HG02678 (cell line): Measurements from ENCODE around the gene PLCD4.

Experiments
- ATAC-seq: cut with Tn5 transposase; IDR thresholded peaks from one replicate; pipeline ENCODE4 v1.9.1; 2021; ENCODE audit warnings: mild to moderate bottlenecking, moderate library complexity; ENCODE audit not compliant: unreplicated experiment

The PLCD4 gene

GRCh38 chr2:218607436-218608115 lies at the start of gene PLCD4:
TSS of gene PLCD4 (plus strand) at chr2:218607899. CDS start at chr2:218615740, 7,841 bp downstream.
- ATAC-seq = no peak

DNA sequence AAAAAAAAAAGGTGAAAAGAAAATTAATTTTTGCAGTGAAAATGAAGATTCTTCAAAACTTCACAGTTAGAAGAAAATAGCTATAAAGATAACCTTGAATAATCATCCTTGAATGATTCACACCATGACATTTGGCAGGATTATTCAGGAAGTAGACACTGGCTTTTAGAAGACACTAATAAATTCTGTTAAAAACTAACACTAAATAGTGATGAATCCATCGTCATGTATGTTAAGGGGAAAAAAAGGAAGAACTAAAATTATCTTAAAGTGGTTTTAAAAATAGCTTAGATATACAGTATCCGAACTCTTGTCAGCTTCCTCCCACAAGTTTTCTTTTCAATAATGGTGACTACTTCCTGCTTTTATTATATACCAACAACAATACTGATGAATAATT lies 49.8 kb upstream of the PLCD4 start:
- ATAC-seq = no peak

DNA sequence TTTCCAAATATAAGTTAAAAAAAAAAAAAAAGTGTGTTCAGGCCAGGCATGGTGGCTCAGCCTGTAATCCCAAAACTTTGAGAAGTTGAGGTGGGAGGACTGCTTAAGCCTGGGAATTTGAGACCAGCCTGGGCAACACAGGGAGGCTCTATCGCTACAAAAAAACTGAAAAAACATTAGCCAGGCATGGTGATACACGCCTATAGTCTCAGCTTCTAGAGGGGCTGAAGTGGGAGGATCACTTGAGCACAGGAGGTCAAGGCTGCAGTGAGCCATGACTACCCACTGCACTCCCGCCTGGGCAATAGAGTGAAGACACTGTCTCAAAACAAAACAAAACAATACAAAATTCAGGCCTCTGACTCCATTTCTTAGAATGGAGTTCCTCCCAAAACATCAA lies 48.7 kb upstream of the PLCD4 start:
- no peak for ATAC-seq

- no peak for ATAC-seq
Measured at GRCh38 chr2:218564056-218564455, 43.6 kb upstream of the PLCD4 start.

GRCh38 chr2:218566296-218566695 lies 41.4 kb upstream of the PLCD4 start:
- no peak for ATAC-seq

GRCh38 chr2:218567797-218568189 lies 39.9 kb upstream of the PLCD4 start:
- ATAC-seq = peak; percentile 41

DNA sequence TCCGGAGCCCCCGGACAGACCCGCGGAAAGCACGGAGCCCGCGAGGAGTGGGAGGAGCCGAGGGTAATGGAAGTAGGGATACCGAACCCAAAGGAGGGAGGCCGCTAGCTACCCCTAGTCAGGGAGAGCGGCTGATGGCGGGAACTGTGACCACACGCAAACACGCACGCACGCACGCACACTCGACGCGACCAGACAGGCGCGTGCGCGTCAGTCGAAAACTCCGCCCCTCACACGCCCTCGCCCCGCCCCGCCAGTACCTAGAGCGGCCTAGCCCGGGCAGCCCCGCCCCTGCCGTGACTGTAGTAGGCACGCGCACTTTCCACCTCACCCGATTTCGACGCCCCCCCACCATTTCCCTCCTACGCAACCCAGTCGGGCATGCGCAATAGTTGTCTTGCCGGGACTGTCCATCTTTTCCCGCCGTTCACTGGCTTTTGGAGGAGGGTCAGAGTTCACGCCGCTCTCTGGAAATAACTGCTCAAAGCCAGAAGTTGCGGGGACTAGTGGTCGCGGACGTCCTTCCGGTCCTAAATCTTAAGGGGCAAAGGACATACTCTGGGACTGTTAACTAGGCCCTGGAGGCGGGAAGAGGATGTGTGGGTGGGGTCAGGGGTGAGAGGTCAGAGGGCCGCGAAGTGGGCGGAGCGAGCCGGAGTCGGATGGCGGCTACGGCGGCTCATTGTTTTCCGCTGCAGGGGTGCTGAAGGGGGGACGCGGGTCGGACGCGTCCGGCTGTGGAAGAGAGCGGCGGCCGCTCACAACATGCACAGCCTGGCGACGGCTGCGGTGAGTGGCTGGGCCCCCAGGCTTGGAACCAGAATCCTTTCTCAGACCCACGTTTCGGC lies 39.3 kb upstream of the PLCD4 start, which contains the start of the genes CNOT9 and USP37:
TSS of gene CNOT9 (plus strand) at position 650 of the 848 bp plus-strand sequence. CDS start at position 766, 116 bp downstream.
TSS of gene USP37 (minus strand) at position 162 of the 848 bp plus-strand sequence. CDS start 9,698 bp downstream, outside the sequence.
- peak; percentile 81 for ATAC-seq

DNA sequence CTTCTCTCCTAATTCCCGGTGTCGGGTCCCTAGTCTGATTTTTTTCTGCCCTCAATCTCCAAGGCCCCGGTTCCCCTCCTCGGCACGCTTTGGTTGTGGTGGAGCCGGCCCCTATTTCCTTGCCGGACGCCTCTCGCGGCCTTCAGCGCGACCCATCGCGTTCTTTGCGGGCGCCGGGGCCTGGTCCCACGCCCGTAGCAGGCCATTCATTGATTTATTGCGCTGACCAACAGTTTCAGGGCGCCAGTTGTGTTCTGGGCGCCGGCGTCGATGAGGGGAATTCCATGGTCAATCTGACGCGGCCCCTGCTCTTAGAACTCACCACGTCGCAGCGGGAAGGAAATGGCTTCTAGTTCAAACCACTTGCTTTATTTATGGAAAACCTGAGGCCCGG lies 38.7 kb upstream of the PLCD4 start:
- ATAC-seq = peak; percentile 19

DNA sequence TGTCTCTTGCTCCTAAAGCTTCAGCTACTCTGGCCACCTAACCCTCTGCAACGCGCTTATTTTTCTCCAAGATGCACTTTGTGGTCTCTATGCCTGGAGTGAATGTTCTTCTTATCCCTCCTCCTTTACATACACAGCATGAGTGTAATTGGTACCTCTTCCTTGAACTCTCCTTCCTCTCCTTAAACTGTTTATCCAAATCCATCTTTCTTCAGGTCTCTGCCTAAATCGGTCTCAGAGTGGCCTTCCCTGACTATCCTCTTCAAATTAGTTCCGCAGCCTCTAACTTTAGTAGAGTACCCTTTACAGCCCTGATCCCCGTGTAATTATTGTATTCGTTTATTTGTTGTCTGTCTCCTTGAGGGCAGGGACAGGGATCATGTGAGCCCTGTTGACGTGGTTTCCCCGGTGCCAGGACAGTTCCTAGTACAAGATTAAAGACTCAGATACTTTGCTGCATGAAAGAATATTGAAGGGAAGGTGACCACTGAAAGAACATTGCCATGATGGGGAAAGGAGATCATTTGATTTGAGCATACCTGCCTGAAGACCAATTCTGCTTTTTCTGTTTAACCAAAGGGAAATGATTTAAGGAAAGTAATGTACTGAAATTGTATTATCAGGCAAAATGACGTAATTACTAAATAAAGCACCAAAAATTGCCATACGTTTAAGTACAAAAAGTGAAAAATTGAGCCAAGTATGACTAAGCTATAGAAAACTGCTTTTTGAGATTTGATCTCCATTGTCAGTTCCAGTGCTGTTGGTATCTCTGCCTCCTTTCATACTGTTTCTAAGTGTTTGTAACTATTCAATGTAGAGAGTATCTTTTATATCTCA lies 37.8 kb upstream of the PLCD4 start:
- no peak for ATAC-seq

DNA sequence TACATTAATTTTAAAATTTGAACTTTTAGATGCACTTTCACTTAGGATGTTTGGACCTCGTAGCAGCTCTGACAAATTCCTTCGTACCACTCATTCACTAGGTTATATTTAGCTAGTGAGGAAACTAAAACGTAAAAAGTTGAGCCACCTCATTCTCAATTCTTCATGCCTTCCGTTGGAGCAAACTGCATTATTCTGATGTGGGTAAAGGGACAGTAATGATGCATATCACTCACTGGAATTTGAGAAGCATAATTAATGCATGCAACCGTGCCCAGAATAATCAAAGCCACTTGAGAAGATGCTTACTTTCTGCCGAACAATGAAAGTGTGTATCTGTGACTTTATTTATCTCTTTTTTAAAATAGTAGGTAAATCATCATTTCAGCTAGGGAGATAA lies 36.8 kb upstream of the PLCD4 start:
- no peak for ATAC-seq

- no peak for ATAC-seq
Measured at GRCh38 chr2:218576854-218577253, 30.8 kb upstream of the PLCD4 start.

- no peak for ATAC-seq
Measured at GRCh38 chr2:218577482-218578220, 30.0 kb upstream of the PLCD4 start.

GRCh38 chr2:218578272-218578877 lies 29.3 kb upstream of the PLCD4 start:
- ATAC-seq = no peak

DNA sequence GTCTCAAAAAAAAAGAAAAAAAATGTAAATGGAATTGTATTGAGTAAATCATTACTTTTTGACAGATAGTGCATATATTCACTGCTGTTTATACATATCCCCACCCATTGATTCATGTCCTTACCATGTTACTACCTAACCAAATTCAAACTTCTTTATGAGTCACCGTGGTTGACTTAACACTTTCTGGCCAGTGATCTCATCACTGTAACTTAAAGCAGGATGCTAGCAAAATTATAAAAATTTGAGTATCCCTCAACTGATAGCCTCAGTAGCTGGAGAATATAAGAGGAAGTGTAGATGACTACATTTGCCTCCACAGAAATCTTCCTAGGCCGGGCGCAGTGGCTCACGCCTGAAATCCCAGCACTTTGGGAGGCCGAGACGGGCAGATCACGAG lies 25.6 kb upstream of the PLCD4 start:
- peak; percentile 87 for ATAC-seq

DNA sequence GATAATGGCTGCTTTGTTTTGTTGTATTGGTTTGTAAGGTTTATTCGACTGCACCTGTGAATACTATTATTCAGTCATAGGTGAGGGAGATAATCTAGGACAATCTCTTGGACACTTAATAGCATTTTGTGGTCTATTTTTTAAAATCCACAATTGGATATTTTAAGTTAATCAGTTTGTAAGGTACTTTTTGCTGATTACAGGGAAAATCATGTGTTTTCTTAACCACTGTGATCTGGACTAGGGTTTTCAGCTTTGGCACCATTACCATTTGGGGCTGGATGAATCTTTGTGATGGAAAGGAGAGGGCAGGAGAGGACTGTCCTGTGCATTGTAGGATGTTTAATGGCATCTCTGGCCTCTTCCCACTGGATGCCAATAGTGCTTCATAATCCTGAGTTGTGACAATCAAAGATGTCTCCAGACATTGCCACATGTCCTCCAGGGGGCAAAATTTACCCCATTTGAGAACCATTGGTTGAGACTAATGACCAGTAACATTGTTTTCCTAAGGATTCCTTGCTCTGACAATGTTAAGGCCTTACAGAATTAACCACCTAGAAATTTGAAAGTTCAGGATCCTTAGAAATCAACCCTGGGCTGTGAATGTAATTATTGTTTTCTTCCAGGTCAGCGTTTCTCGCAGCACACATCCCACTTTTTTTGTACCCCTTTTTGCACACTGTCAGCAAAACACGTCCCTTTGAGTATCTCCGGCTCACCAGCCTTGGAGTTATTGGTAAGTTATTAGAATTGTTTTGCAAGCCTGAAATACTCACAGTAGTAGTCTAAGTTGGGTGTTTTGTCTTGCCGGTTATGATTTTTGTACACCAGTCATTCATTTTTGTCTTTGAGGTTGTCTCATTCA lies 23.5 kb upstream of the PLCD4 start:
- no peak for ATAC-seq

DNA sequence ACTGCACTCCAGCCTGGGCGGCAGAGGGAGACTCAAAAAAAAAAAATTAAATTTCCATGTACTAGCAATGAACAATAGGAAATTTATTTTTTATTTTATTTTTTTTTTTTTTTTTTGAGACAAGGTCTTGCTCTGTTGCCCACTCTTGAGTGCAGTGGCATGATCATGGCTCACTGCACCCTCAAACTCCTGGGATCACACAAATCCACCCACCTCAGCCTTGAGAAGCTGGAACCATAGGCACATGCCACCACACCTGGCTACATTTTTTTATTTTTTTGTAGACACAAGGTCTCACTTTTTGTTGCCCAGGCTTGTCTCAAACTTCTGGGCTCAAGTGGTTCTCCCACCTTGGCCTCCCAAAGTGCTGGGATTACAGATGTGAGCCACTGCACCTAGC lies 22.2 kb upstream of the PLCD4 start:
- no peak for ATAC-seq

- no peak for ATAC-seq
Measured at GRCh38 chr2:218605432-218605831, 2.3 kb upstream of the PLCD4 start.

DNA sequence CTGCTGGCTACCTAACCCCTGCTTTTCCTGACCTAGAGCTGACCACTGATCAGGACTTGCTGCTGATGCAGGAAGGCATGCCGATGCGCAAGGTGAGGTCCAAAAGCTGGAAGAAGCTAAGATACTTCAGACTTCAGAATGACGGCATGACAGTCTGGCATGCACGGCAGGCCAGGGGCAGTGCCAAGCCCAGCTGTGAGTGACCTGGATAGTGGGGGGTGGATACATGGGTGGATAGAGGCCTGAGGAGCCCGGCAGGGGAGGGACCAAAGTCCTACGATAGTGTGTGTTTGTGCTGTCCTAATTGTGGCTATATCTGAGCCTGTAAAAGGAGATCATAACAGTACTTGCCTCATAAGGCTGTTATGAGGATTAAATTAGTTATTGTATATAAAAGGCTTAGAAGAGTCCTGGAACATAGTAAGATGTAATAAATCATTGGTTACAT lies 8.2 kb downstream of the PLCD4 start:
- no peak for ATAC-seq
